CD4-positive, alpha-beta T cell treated with Interleukin-12 subunit alpha and Interleukin-12 subunit beta, for 1 hour (primary cell): Measurements from ENCODE around the gene WDR44.
"Not testable (repeated sequence)": the region's sequence is repeated elsewhere in the genome, so short reads cannot be mapped to it uniquely, and the experiment has no call there.

Experiments
- DNase-seq: peaks from one replicate; pipeline ENCODE4 v3.0.0-alpha.2; 2020

Gene WDR44

DNA sequence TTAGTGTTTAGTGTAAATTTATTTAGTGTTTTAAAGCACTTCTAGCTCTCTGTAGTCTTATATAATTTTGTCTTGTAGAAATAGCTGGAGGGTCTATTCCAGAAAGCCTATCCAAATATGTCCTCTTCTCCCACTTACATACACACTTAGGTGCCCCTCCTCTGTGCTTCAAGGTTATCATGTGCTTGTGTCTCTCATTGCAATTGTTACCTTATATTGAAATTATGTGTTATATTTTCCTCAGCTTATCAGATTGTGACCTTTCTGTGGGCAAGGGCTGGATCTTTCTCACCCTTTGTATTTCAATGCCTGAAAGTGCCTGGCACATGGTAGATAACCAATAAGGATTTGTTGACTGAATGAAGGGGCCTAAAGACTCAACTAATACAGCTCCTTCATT is 18.4 kb downstream of the WDR44 start:
- no peak for DNase-seq

DNA sequence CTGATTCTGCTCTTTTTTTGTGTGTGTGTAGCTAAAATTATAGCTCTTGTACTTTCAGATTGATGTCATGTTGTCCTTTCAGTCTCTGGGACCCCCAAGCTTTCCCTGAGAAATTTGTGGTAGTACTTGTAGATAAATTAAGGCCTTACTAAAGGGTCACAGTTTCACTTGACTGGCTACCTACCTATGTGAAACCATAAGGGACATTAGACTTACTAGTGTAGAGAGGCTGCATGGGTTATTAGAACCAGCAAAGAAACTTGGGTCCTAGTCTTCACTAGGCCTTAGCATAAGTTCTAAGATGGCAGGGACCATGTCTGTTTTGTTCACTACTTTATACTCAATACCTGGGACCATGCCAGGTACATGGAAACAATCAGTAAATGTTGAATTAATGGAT is 21.4 kb downstream of the WDR44 start:
- DNase-seq, result no peak

DNA sequence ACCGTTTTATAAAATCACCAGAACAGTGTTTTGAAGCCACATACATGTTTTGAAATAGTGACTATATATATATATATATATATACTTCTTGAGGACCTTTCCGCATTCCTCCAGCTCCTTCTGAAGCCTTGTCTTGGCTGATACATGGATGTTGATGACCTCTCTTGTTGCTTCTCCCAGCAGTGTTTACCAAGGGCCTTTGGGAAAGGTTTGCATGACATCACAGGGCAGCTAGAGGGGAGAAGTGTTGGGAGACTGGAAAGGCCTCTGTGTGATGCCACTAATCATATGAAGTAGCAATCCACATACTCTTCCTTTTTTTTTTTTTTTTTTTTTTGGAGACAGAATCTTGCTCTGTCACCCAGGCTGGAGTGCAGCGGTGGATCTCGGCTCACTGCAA is 22.5 kb downstream of the WDR44 start:
- no peak for DNase-seq

DNA sequence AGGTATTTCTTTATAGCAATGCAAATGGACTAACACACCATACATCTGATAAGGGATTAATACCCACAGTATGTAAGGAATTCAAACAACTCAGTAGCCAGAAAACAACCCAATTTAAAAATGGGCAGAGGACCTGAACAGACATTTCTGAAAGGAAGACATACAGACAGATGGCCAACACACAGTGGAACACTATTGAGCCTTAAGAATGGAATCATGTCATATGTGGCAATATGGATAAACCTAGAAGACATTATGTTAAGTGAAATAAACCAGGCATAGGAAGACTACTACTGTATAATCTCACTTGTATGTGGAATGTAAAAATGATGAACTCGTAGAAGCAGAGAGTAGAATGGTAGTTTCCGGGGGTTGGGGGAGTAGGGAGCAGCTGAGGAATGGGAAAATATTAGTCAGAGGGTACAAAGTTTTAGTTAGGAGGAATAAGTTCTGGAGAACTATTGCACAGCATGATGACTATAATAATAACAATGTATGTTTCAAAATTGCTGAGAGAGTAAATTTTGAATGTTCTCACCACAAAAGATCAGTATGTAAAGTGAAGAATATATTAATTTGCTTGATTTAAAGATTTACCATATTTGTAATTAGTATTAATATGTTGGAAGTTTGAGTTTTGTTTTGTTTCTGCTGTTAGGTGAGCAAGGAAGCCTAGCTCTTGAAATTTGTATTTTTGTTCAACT is 25.2 kb downstream of the WDR44 start:
- no peak for DNase-seq

DNA sequence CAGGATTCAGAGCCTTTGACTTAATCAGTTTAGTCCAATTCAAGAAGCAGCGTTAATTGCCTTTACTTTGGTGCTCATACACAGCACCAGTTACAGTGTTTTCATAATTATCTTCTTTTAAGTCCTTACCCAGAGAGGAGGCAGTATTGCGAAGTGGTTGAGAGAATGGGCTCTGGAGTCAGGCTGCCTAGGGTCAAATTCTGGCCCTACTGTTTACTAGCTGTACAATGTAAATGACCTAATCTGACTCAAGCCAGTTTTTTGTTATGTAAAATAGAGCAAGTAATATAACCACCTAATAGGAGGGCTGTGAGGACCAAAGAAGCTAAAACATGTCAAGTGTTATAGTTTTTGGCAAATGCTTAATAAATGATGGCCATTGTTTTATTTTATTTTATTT is 27.6 kb downstream of the WDR44 start:
- DNase-seq, result no peak

DNA sequence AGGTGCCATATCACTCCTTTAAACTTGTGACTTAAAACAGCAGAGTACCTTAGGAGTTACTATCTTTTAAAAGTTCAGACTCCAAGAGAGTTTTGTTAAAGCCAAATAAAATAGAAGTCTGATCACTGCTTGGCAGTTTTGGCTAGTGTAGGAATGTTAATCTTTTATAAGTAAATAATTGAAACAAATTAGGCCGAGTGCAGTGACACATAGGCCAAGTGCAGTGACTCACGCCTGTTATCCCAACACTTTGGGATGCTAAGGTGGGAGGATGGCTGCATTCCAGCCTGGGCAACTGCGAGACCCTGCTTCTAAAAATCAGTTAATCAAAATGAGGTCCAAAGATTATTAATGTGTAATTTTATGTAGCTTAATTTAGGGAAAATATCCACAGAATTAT is 37.2 kb downstream of the WDR44 start:
- DNase-seq, result no peak

DNA sequence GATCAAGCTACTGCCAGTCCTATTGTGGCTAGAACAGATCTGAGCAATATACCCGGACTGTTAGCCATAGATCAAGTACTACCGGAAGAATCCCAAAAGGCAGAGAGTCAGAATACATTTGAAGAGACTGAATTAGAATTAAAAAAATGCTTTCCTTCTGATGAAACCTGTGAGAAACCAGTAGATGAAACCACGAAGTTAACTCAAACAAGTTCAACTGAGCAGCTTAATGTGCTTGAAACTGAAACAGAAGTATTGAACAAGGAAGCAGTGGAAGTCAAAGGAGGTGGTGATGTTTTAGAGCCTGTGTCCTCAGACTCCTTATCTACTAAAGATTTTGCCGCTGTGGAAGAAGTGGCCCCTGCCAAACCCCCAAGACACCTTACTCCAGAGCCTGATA is 46.8 kb downstream of the WDR44 start:
- no peak for DNase-seq

DNA sequence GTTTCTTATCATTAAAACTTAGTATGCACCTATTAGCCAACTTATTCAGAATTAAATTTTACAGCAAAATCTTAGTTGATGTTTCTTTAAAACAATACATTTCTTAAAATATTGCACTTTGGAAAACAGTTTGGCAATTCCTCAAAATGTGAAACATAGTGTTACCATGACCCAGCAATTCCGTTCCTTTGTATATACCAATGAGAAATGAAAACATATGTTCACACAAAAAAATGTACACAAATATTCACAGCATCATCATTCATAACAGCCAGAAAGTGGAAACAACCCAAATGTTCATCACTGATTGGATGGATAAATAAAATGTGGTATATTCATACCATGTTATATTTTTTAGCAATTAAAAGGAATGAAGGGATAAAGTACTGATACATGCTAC is 50.2 kb downstream of the WDR44 start:
- no peak for DNase-seq

DNA sequence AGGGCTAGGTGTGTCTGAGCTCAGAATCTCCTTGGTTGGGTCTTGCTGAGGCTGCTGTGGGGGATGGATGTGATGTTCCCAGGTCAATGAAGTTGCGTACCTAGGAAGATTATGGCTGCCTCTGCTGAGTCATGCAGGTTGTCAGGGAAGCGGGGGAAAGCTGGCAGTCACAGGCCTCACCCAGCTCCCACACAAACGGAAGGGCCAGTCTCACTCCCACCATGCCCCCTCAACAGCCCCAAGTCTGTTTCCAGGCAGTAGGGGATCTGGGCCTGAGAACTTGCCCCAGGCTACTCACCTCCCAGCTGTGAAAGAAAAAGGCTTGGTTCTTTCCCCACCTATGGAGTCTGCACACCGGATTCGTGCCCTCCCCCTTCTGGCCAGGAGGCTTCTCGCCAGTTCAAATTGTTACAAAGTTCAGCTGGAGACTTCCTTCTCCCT is 72.9 kb downstream of the WDR44 start:
- no peak for DNase-seq

DNA sequence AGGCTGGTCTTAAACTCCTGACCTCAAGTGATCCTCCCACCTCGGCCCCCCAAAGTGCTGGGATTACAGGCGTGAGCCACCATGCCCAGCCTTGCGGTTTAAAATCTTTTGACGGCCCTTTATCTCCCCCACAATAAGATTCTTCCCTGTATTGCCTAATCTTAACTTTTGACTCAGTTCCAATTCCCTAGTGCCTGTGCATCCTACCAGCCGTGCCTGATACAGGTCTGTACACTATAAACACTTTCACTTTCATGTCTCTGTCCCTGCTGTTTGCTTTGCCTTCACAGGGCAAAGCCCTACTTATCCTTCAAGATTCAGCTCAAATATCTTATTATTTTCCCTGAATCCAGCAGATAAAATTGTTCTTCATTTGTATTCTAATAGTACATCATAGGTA is 74.6 kb downstream of the WDR44 start:
- DNase-seq, result peak; percentile 5

DNA sequence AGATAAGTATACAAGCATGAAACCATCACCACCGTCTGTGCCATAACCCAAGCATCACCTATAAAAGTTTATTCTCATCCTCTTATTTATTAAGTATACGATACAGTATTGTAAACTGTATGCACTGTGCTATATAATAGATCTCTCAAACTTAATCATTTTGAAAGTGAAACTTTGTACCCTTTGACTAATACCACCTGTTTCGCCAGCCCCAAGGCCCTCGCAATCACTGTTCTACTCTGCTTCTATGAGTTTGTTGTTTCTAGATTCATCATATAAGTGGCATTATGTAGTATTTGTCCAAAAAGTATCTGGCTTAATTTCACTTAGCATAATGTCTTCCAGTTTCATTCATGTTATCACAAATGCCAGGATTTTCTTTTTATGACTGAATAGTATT is 77.7 kb downstream of the WDR44 start:
- no peak for DNase-seq

DNA sequence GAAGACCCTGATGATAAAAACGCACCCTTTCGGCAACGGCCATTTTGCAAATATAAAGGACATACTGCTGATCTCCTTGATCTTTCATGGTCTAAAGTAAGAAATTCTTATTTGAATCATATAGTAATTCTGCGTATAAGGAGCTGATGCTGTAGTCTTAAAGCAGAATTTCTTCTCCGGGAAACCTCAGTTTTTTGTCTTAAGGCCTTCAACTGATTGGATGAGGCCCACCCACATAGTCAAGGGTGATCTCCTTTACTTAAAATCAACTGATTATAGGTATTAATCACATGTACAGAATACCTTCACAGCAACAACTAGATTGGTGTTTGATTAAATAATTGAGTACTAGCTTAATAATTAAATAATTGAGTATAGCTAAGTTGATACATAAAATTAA is 86.9 kb downstream of the WDR44 start:
- no peak for DNase-seq

DNA sequence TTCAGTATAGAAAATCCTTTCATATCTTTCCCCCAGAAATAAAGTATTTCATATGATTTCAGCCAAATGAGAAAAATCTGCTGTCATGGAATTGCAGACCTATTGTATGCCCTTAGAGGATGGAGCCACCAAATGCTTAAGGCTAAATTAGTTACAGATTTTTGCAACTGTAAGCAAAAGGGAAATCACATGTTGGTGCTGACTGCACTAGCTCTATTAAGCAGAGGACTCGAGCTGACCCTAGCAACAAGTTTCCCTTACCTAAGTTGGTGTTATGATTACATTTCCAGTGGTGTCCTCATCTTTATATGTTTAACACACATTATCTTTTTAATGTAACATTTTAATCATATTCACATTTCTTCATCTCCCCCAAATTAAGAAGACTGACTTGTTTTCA is 91.4 kb downstream of the WDR44 start:
- no peak for DNase-seq

DNA sequence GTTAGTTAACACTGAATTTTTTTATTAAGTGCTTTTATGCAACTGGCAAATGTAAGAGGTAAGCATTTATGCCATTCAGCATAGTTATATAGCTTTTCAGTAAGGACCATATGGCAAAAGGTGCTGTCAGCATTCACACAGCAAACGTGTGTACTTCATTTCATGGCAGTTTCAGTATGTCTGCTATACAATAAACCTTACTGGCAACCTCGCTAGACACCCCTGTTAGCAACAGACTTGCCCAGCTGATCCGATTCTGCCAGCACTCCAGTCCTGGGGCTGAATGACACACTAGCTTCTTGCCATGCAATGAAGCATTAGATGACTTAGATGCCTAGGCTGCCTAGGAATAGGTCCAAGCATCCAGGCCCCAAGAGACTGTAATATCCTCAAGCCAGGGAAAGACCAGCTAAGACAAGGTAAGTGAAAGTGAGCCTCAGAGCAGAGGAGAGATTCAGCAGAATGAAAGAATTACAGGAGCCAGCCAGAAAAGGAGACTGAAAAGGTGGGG is 102.4 kb downstream of the WDR44 start:
- no peak for DNase-seq

DNA sequence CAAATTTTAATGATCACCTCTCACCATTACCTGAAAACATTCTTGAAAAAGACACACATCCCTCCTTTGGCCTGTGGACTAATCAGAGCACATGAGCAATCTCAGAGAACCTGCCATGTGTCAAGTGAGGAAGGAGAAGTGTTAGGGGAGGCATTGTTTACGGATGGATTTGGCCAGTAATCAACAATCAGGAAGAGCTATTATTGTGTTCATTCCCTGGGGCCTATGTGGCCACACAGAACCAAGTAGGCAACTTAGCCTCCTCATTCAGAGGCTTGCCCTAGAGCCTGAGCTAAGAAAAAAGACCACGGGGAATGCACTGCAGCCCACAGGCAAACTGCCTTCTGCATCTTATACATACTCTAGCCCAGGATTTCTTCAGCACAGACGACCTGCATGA is 109.1 kb downstream of the WDR44 start:
- no peak for DNase-seq

DNA sequence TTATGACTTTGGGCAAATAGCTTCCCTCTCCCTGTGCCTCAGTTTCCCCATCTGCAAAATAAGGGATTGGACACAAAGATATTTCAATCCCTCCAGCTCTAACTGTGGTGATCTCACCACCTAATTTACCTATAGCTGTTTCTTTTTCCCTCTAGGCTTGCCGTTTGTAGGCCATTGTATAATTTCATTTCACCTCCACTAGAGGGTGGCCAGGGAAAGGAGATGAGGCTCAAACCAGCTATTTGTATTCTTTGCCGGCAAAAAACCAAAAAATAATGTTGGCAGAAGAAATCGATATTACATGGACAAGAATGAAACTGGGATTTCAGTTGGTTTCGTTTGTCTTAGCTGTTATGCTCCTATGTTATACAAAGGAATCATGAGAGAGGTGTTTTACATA is 113.6 kb downstream of the WDR44 start:
- peak; percentile 48 for DNase-seq

DNA sequence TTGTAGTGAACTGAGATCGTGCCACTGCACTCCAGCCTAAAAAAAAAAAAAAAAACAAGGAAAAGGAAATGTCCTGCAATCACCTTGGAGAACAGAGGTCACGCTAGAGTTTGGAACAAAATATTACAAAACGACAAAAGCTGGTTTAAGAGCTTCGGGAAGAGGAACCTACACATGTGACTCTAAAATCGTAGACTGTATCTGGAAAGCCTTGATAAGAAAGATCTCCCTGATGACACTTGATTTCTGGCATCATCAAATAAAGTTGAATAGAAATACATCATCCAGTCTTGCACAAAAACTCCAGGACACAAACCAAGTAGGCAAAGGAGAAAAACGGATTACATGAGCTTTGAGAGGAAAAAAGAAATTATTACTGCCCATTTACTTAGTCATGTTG is 118.6 kb downstream of the WDR44 start:
- DNase-seq, result no peak

DNA sequence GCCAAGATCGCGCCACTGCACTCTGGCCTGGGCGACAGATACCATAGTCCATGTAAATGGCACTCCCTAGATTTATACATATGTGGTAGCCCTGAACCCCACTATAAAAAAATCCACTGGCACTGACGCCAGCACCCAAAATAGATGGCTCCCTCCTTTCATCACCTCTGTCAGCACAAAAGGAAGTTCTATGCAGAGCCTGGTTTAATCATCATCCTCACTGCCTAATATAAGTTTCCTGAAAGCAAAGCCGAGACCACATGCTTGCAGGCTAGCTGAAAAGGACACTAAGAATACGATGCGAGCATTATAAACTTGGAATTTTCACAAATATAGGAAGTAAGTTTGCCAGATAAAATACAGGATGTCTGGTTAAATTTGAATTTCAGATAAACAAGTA is 122.2 kb downstream of the WDR44 start:
- DNase-seq, result no peak

DNA sequence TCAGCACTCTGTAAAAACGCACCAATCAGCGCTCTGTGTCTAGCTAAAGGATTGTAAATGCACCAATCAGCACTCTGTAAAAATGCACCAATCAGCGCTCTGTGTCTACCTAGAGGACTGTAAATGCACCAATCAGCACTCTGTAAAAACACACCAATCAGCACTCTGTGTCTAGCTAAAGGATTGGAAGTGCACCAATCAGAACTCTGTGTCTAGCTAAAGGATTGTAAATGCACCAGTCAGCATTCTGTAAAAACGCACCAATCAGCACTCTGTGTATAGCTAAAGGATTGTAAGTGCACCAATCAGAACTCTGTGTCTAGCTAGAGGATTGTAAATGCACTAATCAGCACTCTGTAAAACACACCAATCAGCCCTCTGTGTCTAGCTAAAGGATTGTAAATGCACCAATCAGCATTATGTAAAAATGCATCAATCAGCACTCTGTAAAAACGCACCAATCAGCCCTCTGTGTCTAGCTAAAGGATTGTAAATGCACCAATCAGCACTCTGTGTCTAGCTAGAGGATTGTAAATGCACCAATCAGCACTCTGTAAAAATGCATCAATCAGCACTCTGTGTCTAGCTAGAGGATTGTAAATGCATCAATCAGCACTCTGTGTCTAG is 124.9 kb downstream of the WDR44 start:
- not testable (repeated sequence) for DNase-seq

DNA sequence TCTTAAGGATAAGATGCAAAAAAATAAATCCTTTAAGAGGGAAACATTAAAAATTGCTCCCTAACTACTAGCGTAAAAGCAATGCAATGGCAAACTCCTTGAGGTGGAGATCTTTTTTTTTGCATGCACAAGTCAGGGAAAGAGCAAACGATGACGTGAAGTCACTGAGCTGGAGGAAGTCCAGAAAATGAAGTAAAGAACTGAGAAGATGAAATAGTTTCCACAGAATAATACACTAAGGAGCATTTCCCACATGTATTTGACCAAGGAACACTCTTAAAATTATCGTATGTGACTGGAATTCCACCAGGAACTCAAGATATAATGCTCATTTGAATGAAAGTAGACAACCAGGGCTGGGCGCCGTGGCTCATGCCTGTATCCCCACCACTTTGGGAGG is 128.7 kb downstream of the WDR44 start:
- no peak for DNase-seq

DNA sequence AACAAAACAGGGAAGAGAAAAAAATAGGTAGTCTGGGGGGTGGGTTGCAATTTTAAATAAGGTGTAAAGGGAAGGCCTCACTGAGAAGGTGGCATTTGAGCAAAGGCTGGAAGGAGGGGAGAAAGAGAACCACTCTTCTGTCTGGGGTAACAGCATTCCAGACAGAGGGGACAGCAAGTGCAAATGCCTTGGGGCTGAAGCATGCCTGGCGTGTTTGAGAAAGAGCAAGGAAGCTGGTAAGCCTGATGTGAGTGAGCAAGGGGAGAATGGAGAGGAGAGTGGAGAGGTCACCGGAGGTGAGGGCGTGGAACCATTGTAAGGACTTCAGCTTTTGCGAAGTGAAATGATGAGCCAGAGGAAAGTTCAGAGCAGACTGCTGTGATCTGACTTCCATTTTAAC is 130.0 kb downstream of the WDR44 start:
- DNase-seq, result no peak

DNA sequence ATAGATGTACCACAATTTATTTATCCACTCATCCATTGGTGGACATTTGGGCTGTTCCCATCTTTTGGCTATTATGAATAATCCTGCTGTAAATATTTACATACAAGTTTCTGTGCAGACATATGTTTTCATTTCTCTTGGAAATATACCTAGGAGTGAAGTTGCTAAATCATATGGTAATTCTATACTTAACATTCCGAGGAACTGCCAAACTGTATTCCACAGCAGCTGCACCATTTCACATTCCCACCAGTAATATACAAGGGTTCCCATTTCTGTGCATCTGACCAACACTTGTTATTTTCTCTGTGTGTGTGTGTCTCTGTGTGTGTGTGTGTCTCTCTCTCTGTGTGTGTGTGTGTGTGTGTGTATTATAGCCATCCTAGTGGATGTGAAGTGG is 134.3 kb downstream of the WDR44 start:
- DNase-seq, result no peak

DNA sequence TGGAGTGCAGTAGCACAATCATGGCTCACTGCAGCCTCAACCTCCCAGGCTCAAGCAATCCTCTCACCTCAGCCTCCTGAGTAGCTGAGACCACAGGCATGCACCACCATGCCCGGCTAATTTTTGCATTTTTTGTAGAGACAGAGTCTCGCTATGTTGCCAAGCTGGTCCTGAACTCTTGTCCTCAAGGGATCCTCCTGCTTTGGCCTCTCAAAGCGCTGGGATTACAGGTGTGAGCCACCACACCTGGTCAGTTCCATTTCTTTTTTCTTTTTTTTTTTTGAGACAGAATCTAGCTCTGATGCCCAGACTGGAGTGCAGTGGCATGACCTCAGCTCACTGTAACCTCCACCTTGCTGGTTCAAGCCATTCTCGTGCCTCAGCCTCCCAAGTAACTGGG is 136.5 kb downstream of the WDR44 start:
- DNase-seq, result not testable (repeated sequence)

DNA sequence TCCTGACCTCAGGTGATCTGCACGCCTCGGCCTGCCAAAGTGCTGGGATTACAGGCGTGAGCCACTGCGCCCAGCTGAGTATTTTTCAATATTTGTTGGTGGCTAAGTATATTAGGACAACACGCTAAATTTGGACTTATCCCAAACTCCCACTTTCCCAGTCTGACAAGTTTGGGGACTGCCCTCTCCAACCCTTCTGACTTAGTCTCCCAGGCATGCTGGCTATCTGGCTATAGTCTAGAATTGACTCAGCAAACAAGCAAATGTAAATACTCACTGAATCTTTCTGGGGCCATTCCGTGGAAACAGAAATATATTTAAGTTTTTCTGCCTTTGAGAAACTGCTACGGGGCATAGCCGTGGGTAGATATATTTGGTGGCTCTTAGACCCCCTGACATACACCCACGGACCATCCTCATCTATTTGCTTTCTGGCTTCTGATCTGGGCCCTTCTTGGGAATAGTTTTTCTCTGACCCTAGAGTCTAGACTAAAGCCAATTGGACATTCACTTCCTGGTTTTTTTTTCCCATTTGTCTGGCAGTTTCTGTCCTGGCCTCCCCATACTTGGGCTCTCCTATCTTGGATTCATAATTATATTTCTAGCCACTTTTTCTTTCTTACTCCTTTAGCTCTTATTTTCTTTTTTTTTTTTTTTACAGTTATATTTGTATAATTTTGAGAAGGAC is 138.5 kb downstream of the WDR44 start:
- no peak for DNase-seq
